Karpas-422 (cell line): Measurements from ENCODE around the gene LAMA3. TPM values are rescaled to one million over a fixed set of nuclear protein-coding genes. Genes with fewer than 3 reads are reported as not detected.

ENCODE experiments used
- DNase-seq: peaks from one replicate; pipeline ENCODE4 v3.0.0-alpha.2; 2015
- H2AFZ ChIP-seq: fragments of 200-600 bp; sonication (generic); 2 replicates; pipeline ENCODE4 v1.6.1; 2014; ENCODE audit warnings: antibody characterized with exemption, low read length, mixed read lengths
- H3K27ac ChIP-seq: fragments of 200-600 bp; sonication (generic); 2 replicates; pipeline ENCODE4 v1.5.1; 2014; ENCODE audit warnings: mild to moderate bottlenecking, low read length, moderate library complexity
- H3K27me3 ChIP-seq: fragments of 200-600 bp; sonication (generic); 2 replicates; pipeline ENCODE4 v1.6.1; 2014; ENCODE audit warnings: low read length, mixed read lengths
- H3K36me3 ChIP-seq: fragments of 200-600 bp; sonication (generic); 2 replicates; pipeline ENCODE4 v1.6.1; 2014; ENCODE audit warnings: low read length, mixed read lengths; ENCODE audit not compliant: insufficient read depth
- H3K4me1 ChIP-seq: fragments of 200-600 bp; sonication (generic); 2 replicates; pipeline ENCODE4 v1.6.1; 2014; ENCODE audit warnings: mild to moderate bottlenecking, low read length, mixed read lengths
- H3K4me2 ChIP-seq: fragments of 200-600 bp; sonication (generic); 2 replicates; pipeline ENCODE4 v1.6.1; 2014; ENCODE audit warnings: low read length, low read depth, mild to moderate bottlenecking; ENCODE audit not compliant: poor library complexity, severe bottlenecking
- H3K4me3 ChIP-seq: fragments of 200-600 bp; sonication (generic); 2 replicates; pipeline ENCODE4 v1.5.1; 2014; ENCODE audit warnings: mild to moderate bottlenecking, antibody characterized with exemption, low read length, mixed read lengths
- H3K79me2 ChIP-seq: fragments of 200-600 bp; sonication (generic); 2 replicates; pipeline ENCODE4 v1.6.1; 2014; ENCODE audit warnings: mild to moderate bottlenecking, low read length, mixed read lengths
- H3K9ac ChIP-seq: fragments of 200-600 bp; sonication (generic); 2 replicates; pipeline ENCODE4 v1.6.0; 2014; ENCODE audit warnings: low read length
- H3K9me2 ChIP-seq: fragments of 200-600 bp; sonication (generic), shearing (Covaris generic); replicated peaks from 2 replicates; pipeline ENCODE4 v1.6.0; 2014; ENCODE audit warnings: mild to moderate bottlenecking, low read length, moderate library complexity; ENCODE audit not compliant: insufficient read depth
- H3K9me3 ChIP-seq: fragments of 300-700, 200-600 bp; sonication (generic); 2 replicates; pipeline ENCODE4 v1.6.1; 2014; ENCODE audit warnings: low read length, mixed read lengths
- H4K20me1 ChIP-seq: fragments of 200-600 bp; sonication (generic); 2 replicates; pipeline ENCODE4 v1.6.1; 2014; ENCODE audit warnings: mild to moderate bottlenecking, antibody characterized with exemption, low read length, low read depth; ENCODE audit not compliant: insufficient read depth
- total RNA-seq: library from RNA; depleted of rRNA; stranded (reverse); fragments of >200 nt; shearing (Covaris generic); gene quantifications from 2 replicates; pipeline ENCODE4 v1.2.3, GENCODE V29; 2014; ENCODE audit warnings: low replicate concordance

Gene LAMA3
- total RNA-seq, 1 experiment from 2014 or later, result not detected

GRCh38 chr18:23689616-23690504 lies 607 bp downstream of the LAMA3 start:
- Histone ChIP-seq H3K27me3 (no peaks in the 10 kb centered on the region), H3K4me2 (no peak overlapping the region), H3K9ac (no peak overlapping the region), H3K79me2 (no peaks in the 10 kb centered on the region), H3K9me2 (no peaks in the 10 kb centered on the region), H3K9me3 (no peaks in the 10 kb centered on the region), H3K36me3 (no peaks in the 10 kb centered on the region), H4K20me1 (no peaks in the 10 kb centered on the region), H3K4me3 (no peak overlapping the region), H3K27ac (no peak overlapping the region), H3K4me1 (no peaks in the 10 kb centered on the region), H2AFZ (no peak overlapping the region)
- no peak for DNase-seq

- no peak overlapping the region for H3K4me3 ChIP-seq
- no peak for DNase-seq
- H3K9me2 ChIP-seq, result no peaks in the 10 kb centered on the region
- no peak overlapping the region for H3K27ac ChIP-seq
- H3K36me3 ChIP-seq, result no peaks in the 10 kb centered on the region
- no peak overlapping the region for H3K9ac ChIP-seq
- H3K27me3 ChIP-seq, result no peaks in the 10 kb centered on the region
- no peak overlapping the region for H3K4me2 ChIP-seq
- H4K20me1 ChIP-seq, result no peaks in the 10 kb centered on the region
- H3K4me1 ChIP-seq, result no peaks in the 10 kb centered on the region
- H3K9me3 ChIP-seq, result no peaks in the 10 kb centered on the region
- no peaks in the 10 kb centered on the region for H3K79me2 ChIP-seq
- H2AFZ ChIP-seq, result no peak overlapping the region
These were observed 1.3 kb downstream of the LAMA3 start for GRCh38 chr18:23690505-23691068.

GRCh38 chr18:23693846-23694245 lies 4.6 kb downstream of the LAMA3 start:
- Histone ChIP-seq H3K4me2 (no peak overlapping the region), H3K27me3 (no peaks in the 10 kb centered on the region), H3K36me3 (no peaks in the 10 kb centered on the region), H3K27ac (no peak overlapping the region), H3K4me3 (no peak overlapping the region), H3K79me2 (no peaks in the 10 kb centered on the region), H3K4me1 (no peaks in the 10 kb centered on the region), H3K9me3 (no peaks in the 10 kb centered on the region), H3K9me2 (no peaks in the 10 kb centered on the region), H3K9ac (no peak overlapping the region), H4K20me1 (no peaks in the 10 kb centered on the region), H2AFZ (no peak overlapping the region)
- no peak for DNase-seq

- no peaks in the 10 kb centered on the region for H3K4me1 ChIP-seq
- no peaks in the 10 kb centered on the region for H3K79me2 ChIP-seq
- H3K9ac ChIP-seq, result no peak overlapping the region
- no peak overlapping the region for H3K27ac ChIP-seq
- no peaks in the 10 kb centered on the region for H3K9me2 ChIP-seq
- no peaks in the 10 kb centered on the region for H3K36me3 ChIP-seq
- H3K9me3 ChIP-seq, result no peaks in the 10 kb centered on the region
- H3K4me2 ChIP-seq, result no peak overlapping the region
- no peak overlapping the region for H3K4me3 ChIP-seq
- no peaks in the 10 kb centered on the region for H3K27me3 ChIP-seq
- no peak for DNase-seq
- H2AFZ ChIP-seq, result no peak overlapping the region
- no peaks in the 10 kb centered on the region for H4K20me1 ChIP-seq
These were observed 5.6 kb downstream of the LAMA3 start for GRCh38 chr18:23694637-23695430.

- no peak overlapping the region for H2AFZ ChIP-seq
- no peak overlapping the region for H3K27ac ChIP-seq
- no peaks in the 10 kb centered on the region for H3K27me3 ChIP-seq
- H3K4me1 ChIP-seq, result no peaks in the 10 kb centered on the region
- H4K20me1 ChIP-seq, result no peaks in the 10 kb centered on the region
- peak; percentile 62 for DNase-seq
- H3K36me3 ChIP-seq, result no peaks in the 10 kb centered on the region
- no peak overlapping the region for H3K9ac ChIP-seq
- no peaks in the 10 kb centered on the region for H3K79me2 ChIP-seq
- no peak overlapping the region for H3K4me2 ChIP-seq
- no peaks in the 10 kb centered on the region for H3K9me3 ChIP-seq
- no peak overlapping the region for H3K4me3 ChIP-seq
- no peaks in the 10 kb centered on the region for H3K9me2 ChIP-seq
These were observed 11.8 kb downstream of the LAMA3 start for GRCh38 chr18:23701017-23701416.

- Histone ChIP-seq H3K36me3 (no peaks in the 10 kb centered on the region), H3K27me3 (no peaks in the 10 kb centered on the region), H3K4me3 (no peak overlapping the region), H3K4me1 (no peaks in the 10 kb centered on the region), H3K4me2 (no peak overlapping the region), H4K20me1 (no peaks in the 10 kb centered on the region), H2AFZ (no peak overlapping the region), H3K27ac (no peak overlapping the region), H3K9me3 (no peaks in the 10 kb centered on the region), H3K9ac (no peak overlapping the region), H3K9me2 (no peaks in the 10 kb centered on the region), H3K79me2 (no peaks in the 10 kb centered on the region)
- DNase-seq, result no peak
These were observed 12.4 kb downstream of the LAMA3 start for GRCh38 chr18:23701544-23702064.

DNA sequence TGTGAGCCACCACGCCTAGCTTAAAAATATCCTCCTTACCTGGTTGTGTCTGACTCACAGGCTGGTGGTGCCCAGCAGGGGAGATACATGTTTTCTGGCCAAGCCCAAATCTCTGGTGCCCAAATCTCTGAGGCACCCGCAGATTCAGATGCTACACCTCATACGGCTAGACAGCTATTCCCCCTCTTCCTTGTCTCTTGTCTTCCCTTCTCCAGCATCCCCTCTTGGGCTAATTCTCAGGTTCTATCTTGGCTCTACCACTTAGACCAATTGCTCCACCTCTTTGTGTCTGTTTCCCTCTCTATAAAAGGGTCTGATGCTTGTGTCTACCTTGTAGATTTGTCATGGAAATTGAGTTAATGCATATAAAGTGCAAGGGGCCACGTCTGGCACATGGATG lies 13.4 kb downstream of the LAMA3 start:
- no peak overlapping the region for H3K27ac ChIP-seq
- H3K4me2 ChIP-seq, result no peak overlapping the region
- H3K27me3 ChIP-seq, result no peaks in the 10 kb centered on the region
- no peaks in the 10 kb centered on the region for H3K79me2 ChIP-seq
- no peak overlapping the region for H2AFZ ChIP-seq
- H3K9ac ChIP-seq, result no peak overlapping the region
- H3K9me2 ChIP-seq, result no peaks in the 10 kb centered on the region
- H3K9me3 ChIP-seq, result peaks cover 3% of the 10 kb centered on the region; the same call in 1 of the 2 replicates
- H3K36me3 ChIP-seq, result no peaks in the 10 kb centered on the region
- H3K4me3 ChIP-seq, result no peak overlapping the region
- no peak for DNase-seq
- no peaks in the 10 kb centered on the region for H4K20me1 ChIP-seq
- H3K4me1 ChIP-seq, result no peaks in the 10 kb centered on the region
